HepG2 (cell line): ENCODE measurements around the gene ATP6V0A1.

Experiments used
- EZH2 ChIP-seq: conservative IDR thresholded peaks from 2 replicates; pipeline ENCODE4 v1.6.1; 2012; ENCODE audit warnings: mild to moderate bottlenecking, low read depth, low read length, moderate library complexity
- MED13 ChIP-seq: sonication (generic); formaldehyde crosslinking; IDR thresholded peaks from 2 replicates; pipeline ENCODE4 v1.5.0; 2020; ENCODE audit warnings: missing genetic modification reagents
- POLR2A ChIP-seq, 2 experiments: IDR thresholded peaks; 2 replicates each; pipeline ENCODE4 v1.6.1; 2011; ENCODE audit warnings: low read depth in 2 of 2, low read length in 2 of 2, mild to moderate bottlenecking in 1 of 2, moderate library complexity in 1 of 2; ENCODE audit not compliant: insufficient read depth in 1 of 2
- STAG1 ChIP-seq: sonication (generic); formaldehyde crosslinking; IDR thresholded peaks from 2 replicates; pipeline ENCODE4 v1.4.0; 2020; ENCODE audit warnings: missing genetic modification reagents
- TCF7L2 ChIP-seq: IDR thresholded peaks from 2 replicates; pipeline ENCODE4 v1.6.1; 2011; ENCODE audit warnings: mild to moderate bottlenecking, low read depth, low read length, moderate library complexity
- ZHX1 ChIP-seq: sonication (generic); formaldehyde crosslinking; IDR thresholded peaks from 2 replicates; pipeline ENCODE4 v1.8.1; 2022; ENCODE audit warnings: low read depth, mild to moderate bottlenecking, missing genetic modification reagents
- ZMAT3 ChIP-seq: sonication (generic); formaldehyde crosslinking; conservative IDR thresholded peaks from 2 replicates; pipeline ENCODE4 v1.7.0; 2021; ENCODE audit warnings: missing genetic modification reagents
- ZNF644 ChIP-seq: IDR thresholded peaks from 2 replicates; pipeline ENCODE4 v1.6.1; 2016; ENCODE audit warnings: low read depth
- TF ChIP-seq, protein P1 (sequence below): sonication (generic); formaldehyde crosslinking; IDR thresholded peaks from 2 replicates; pipeline ENCODE4 v1.5.0; 2020; ENCODE audit warnings: missing genetic modification reagents

GRCh38 chr17:42562388-42563142 is 103.9 kb downstream of the ATP6V0A1 start:
- TF ChIP-seq, protein P1, sequence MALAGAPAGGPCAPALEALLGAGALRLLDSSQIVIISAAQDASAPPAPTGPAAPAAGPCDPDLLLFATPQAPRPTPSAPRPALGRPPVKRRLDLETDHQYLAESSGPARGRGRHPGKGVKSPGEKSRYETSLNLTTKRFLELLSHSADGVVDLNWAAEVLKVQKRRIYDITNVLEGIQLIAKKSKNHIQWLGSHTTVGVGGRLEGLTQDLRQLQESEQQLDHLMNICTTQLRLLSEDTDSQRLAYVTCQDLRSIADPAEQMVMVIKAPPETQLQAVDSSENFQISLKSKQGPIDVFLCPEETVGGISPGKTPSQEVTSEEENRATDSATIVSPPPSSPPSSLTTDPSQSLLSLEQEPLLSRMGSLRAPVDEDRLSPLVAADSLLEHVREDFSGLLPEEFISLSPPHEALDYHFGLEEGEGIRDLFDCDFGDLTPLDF (CRISPR knock-in tag) = no peak
- TF ChIP-seq MED13 (CRISPR knock-in tag) (no peak), STAG1 (CRISPR knock-in tag) (no peak), ZHX1 (CRISPR knock-in tag) (no peak), TCF7L2 (no peak), ZNF644 (CRISPR knock-in tag) (0 out of 2 replicates have a peak, but pooled peaks have one; percentile 3), POLR2A (IDR thresholded peaks at IDR 0.05; ENCODE audit: insufficient read depth in 1 of 2, low read depth in 2 of 2, low read length in 2 of 2) (peak in 1 of 2 experiments; percentile 56; a peak in 2 of 4 replicates), EZH2 (no peak), ZMAT3 (CRISPR knock-in tag) (peak; percentile 37; the same call in 1 of the 2 replicates)
